K562 (cell line): ENCODE data around the gene TMED8. TPM values are rescaled to one million over a fixed set of nuclear protein-coding genes. Genes with fewer than 3 reads are reported as not detected.

Source experiments
- ARID1B ChIP-seq: fragments of 450-650 bp; IDR thresholded peaks from 2 replicates; pipeline ENCODE4 v1.6.1; 2016; ENCODE audit warnings: antibody characterized with exemption, mild to moderate bottlenecking, inconsistent platforms
- ASH1L ChIP-seq: fragments of 450-650 bp; IDR thresholded peaks from 2 replicates; pipeline ENCODE4 v1.6.1; 2018; ENCODE audit warnings: borderline replicate concordance, mild to moderate bottlenecking, low read depth; ENCODE audit not compliant: partially characterized antibody
- BRF1 ChIP-seq: IDR thresholded peaks from 3 replicates; pipeline ENCODE4 v1.6.1; 2011; ENCODE audit warnings: borderline replicate concordance, mild to moderate bottlenecking; ENCODE audit not compliant: insufficient read length; ENCODE audit errors: extremely low read depth
- CBX2 ChIP-seq: fragments of 200-600 bp; sonication (generic); IDR thresholded peaks from one replicate; pipeline ENCODE4 v1.6.1; 2012; ENCODE audit warnings: mild to moderate bottlenecking, low read length, inconsistent platforms; ENCODE audit not compliant: insufficient read depth, poor library complexity, severe bottlenecking
- CTCFL ChIP-seq: IDR thresholded peaks from 2 replicates; pipeline ENCODE4 v1.6.1; 2011; ENCODE audit warnings: borderline replicate concordance, low read depth, mild to moderate bottlenecking, moderate library complexity, low read length; ENCODE audit not compliant: insufficient read depth, poor library complexity, severe bottlenecking
- KLF10 ChIP-seq: fragments of 250-450 bp; sonication (Bioruptor Pico); IDR thresholded peaks from 2 replicates; pipeline ENCODE4 v1.6.1; 2021; ENCODE audit warnings: matching md5 sums
- NBN ChIP-seq: fragments of 450-650 bp; IDR thresholded peaks from 2 replicates; pipeline ENCODE4 v1.6.1; 2016; ENCODE audit warnings: low read depth, mild to moderate bottlenecking
- NCOA1 ChIP-seq: fragments of 450-650 bp; IDR thresholded peaks from 2 replicates; pipeline ENCODE4 v1.6.1; 2016; ENCODE audit warnings: low read depth
- PBX2 ChIP-seq, 2 experiments: IDR thresholded peaks in 1 of 2; conservative IDR thresholded peaks in 1 of 2; 2 replicates each; pipeline ENCODE4 v1.6.1; 2016; ENCODE audit warnings: low read depth in 2 of 2, mild to moderate bottlenecking in 1 of 2, missing compliant biosample characterization in 1 of 2, missing genetic modification characterization in 1 of 2, moderate library complexity in 1 of 2
- SLC30A9 ChIP-seq: fragments of 250-450 bp; sonication (Bioruptor Pico); IDR thresholded peaks from 2 replicates; pipeline ENCODE4 v1.8.0; 2022; ENCODE audit warnings: mild to moderate bottlenecking, moderate library complexity
- TCF7L2 ChIP-seq: fragments of 150-350 bp; IDR thresholded peaks from 2 replicates; pipeline ENCODE4 v1.6.1; 2016; ENCODE audit warnings: low read depth, mild to moderate bottlenecking, low read length, moderate library complexity
- U2AF1 ChIP-seq: fragments of 200-400 bp; formaldehyde crosslinking; optimal IDR thresholded peaks from 2 replicates; pipeline ENCODE3; 2017; ENCODE audit warnings: mild to moderate bottlenecking, low read depth, low read length, moderate library complexity
- ZBTB26 ChIP-seq: fragments of 450-650 bp; formaldehyde crosslinking; IDR thresholded peaks from 2 replicates; pipeline ENCODE4 v1.4.0; 2022; ENCODE audit warnings: missing genetic modification characterization
- ZBTB7A ChIP-seq: IDR thresholded peaks from 2 replicates; pipeline ENCODE4 v1.6.1; 2011; ENCODE audit warnings: low read depth, mild to moderate bottlenecking, low read length, moderate library complexity, borderline replicate concordance; ENCODE audit not compliant: control insufficient read depth
- ZNF347 ChIP-seq: fragments of 450-650 bp; formaldehyde crosslinking; IDR thresholded peaks from 2 replicates; pipeline ENCODE4 v1.4.0; 2020; ENCODE audit warnings: low read depth, mild to moderate bottlenecking, moderate library complexity
- ZNF644 ChIP-seq: fragments of 200-800 bp; sonication (Bioruptor generic); IDR thresholded peaks from 2 replicates; pipeline ENCODE4 v1.6.1; 2016; ENCODE audit warnings: low read depth, missing genetic modification characterization, missing compliant biosample characterization
- polyA plus RNA-seq, 8 experiments: library from polyadenylated mRNA; depleted of rRNA in 4 of 8; stranded (reverse) in 5 of 8; unstranded in 3 of 8; fragments of >200 nt; fragmentation: Nextera tagmentation in 2 of 8; fragmentation: Illumina TruSeq in 1 of 8; extraction: Ambion mirVana in 2 of 8; extraction: Trizol in 1 of 8; gene quantifications; 2 replicates each; pipeline versions ENCODE4 v1.2.1 to v1.2.3, GENCODE V29; 2011 to 2014; ENCODE audit warnings: inconsistent platforms in 1 of 8, missing spikeins in 1 of 8
- total RNA-seq, 7 experiments: library from RNA; depleted of rRNA in 6 of 7; stranded (reverse); fragments of >200 nt in 6 of 7; fragmentation: Illumina TruSeq in 2 of 7; extraction: Trizol in 2 of 7; gene quantifications; 2 replicates each; pipeline versions ENCODE4 v1.2.1 to v1.2.3, GENCODE V29; 2011 to 2021; ENCODE audit warnings: low replicate concordance in 1 of 7
- TF ChIP-seq, protein P1 (sequence below): fragments of 250-450 bp; sonication (Bioruptor Pico); IDR thresholded peaks from 2 replicates; pipeline ENCODE4 v1.8.0; 2021; ENCODE audit warnings: moderate library complexity, mild to moderate bottlenecking, inconsistent platforms
- TF ChIP-seq, protein P2 (sequence below): fragments of 250-450 bp; sonication (Bioruptor Pico); IDR thresholded peaks from 2 replicates; pipeline ENCODE4 v1.8.0; 2022; ENCODE audit warnings: moderate library complexity, mild to moderate bottlenecking, inconsistent platforms

TMED8 gene
- total and polyA plus RNA-seq, 9 of the 15 experiments (the other 6 are each of a cell fraction or from before 2014, with no cell fraction given) = 3.3 to 17.4 (median 12.0) TPM

- TF ChIP-seq PBX2 (CRISPR knock-in tag; IDR thresholded peaks at IDR 0.05; ENCODE audit: low read depth) (peak; percentile 63), PBX2 (tag; conservative IDR thresholded peaks at IDR 0.05; ENCODE audit: low read depth) (no peak), ARID1B (no peak), ZBTB26 (CRISPR knock-in tag) (no peak), NBN (no peak), NCOA1 (no peak), ASH1L (no peak), U2AF1 (peak; percentile 61), SLC30A9 (CRISPR knock-in tag) (no peak), TCF7L2 (no peak), ZNF347 (CRISPR knock-in tag) (no peak), ZBTB7A (peak; percentile 51; the same call in 1 of the 2 replicates), CBX2 (no peak), ZNF644 (no peak; the same call in 1 of the 2 replicates), BRF1 (no peak), KLF10 (CRISPR knock-in tag) (no peak), CTCFL (peak; percentile 92)
- TF ChIP-seq, protein P1, sequence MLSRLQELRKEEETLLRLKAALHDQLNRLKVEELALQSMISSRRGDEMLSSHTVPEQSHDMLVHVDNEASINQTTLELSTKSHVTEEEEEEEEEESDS (CRISPR knock-in tag) = no peak
- TF ChIP-seq, protein P2, sequence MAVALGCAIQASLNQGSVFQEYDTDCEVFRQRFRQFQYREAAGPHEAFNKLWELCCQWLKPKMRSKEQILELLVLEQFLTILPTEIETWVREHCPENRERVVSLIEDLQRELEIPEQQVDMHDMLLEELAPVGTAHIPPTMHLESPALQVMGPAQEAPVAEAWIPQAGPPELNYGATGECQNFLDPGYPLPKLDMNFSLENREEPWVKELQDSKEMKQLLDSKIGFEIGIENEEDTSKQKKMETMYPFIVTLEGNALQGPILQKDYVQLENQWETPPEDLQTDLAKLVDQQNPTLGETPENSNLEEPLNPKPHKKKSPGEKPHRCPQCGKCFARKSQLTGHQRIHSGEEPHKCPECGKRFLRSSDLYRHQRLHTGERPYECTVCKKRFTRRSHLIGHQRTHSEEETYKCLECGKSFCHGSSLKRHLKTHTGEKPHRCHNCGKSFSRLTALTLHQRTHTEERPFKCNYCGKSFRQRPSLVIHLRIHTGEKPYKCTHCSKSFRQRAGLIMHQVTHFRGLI (CRISPR knock-in tag) = no peak
Observed at GRCh38 chr14:77320238-77320935, 56.5 kb downstream of the TMED8 start, which contains the start of gene POMT2 (continued).
